ENCODE data around the gene SLC5A4. TPM values are rescaled to one million over a fixed set of nuclear protein-coding genes. Genes with fewer than 3 reads are reported as not detected.
"Not testable (repeated sequence)": the region's sequence is repeated elsewhere in the genome, so short reads cannot be mapped to it uniquely, and the experiment has no call there.

The SLC5A4 gene
- total RNA-seq, 1 experiment from 2014 or later: not detected

DNA sequence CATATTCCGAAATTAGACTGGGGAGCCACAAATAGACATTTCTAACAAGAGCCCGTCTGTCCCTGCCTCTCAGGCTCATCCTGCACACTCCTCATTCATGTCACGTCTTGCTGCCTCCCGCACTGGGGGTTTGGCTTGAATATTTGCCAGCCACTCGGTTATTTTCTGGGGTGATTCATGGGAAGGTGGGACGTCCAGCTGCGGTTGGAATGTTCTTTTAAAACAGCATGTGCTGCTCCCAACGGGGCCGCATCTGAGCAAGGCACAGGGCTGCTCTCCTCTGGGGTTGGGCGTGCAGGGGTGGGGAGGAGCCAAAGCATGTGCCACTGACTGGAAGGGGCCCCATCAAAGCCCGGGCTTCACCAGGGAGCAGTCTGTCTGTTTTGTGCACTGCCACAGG lies 25.9 kb upstream of the SLC5A4 start:
- H3K9me3 ChIP-seq (ENCODE audit: insufficient read depth, low read depth): no peaks in the 10 kb centered on the region
- no peak for DNase-seq
- ChIA-PET POLR2A (ENCODE audit: unreplicated experiment) (no interaction called here), CTCF (no interaction called here)
- no TSS peak for BruUV-seq (replicated peaks)
- no peak overlapping the region for H3K4me3 ChIP-seq
- H3K79me2 ChIP-seq (ENCODE audit: low read depth): no peaks in the 10 kb centered on the region
- H3K9me2 ChIP-seq (ENCODE audit: insufficient read depth): 0 out of 2 replicates have a peak, but pooled peaks cover 5% of the 10 kb centered on the region
- no peaks in the 10 kb centered on the region for H3K4me1 ChIP-seq (replicated peaks; ENCODE audit: insufficient read depth)
- intact Hi-C loops (cut with micrococcal nuclease; ENCODE audit: unreplicated experiment): no loop called here
- no peaks in the 10 kb centered on the region for H4K20me1 ChIP-seq (ENCODE audit: insufficient read depth)
- no peak overlapping the region for H3K4me2 ChIP-seq
- no peak overlapping the region for H3K27ac ChIP-seq
- H2AFZ ChIP-seq: no peak overlapping the region
- TF ChIP-seq EZH2 (IDR thresholded peaks at IDR 0.05; ENCODE audit: low read depth): no peak
- H3K27me3 ChIP-seq (ENCODE audit: insufficient read depth, low read depth): peaks cover 75% of the 10 kb centered on the region
- H3K36me3 ChIP-seq (ENCODE audit: low read depth): no peaks in the 10 kb centered on the region
- H3F3A ChIP-seq (ENCODE audit: insufficient read depth, low read depth): no peaks in the 10 kb centered on the region

- H2AFZ ChIP-seq; H3K27ac ChIP-seq; H3F3A ChIP-seq (ENCODE audit: insufficient read depth, low read depth); H3K4me2 ChIP-seq; H3K4me3 ChIP-seq; BruUV-seq (replicated peaks); DNase-seq; H4K20me1 ChIP-seq (ENCODE audit: insufficient read depth); H3K4me1 ChIP-seq (replicated peaks; ENCODE audit: insufficient read depth); CTCF ChIA-PET; H3K36me3 ChIP-seq (ENCODE audit: low read depth); H3K79me2 ChIP-seq (ENCODE audit: low read depth); intact Hi-C loops (cut with micrococcal nuclease; ENCODE audit: unreplicated experiment); H3K9me3 ChIP-seq (ENCODE audit: insufficient read depth, low read depth); H3K9me2 ChIP-seq (ENCODE audit: insufficient read depth); POLR2A ChIA-PET (ENCODE audit: unreplicated experiment): not testable (repeated sequence)
- peaks cover 92% of the 10 kb centered on the region for H3K27me3 ChIP-seq (ENCODE audit: insufficient read depth, low read depth)
Observed at GRCh38 chr22:32275353-32275752, 20.2 kb upstream of the SLC5A4 start.

GRCh38 chr22:32271389-32271788 lies 16.2 kb upstream of the SLC5A4 start:
- no peak for TF ChIP-seq EZH2 (IDR thresholded peaks at IDR 0.05; ENCODE audit: low read depth)
- no peak for TF ChIP-seq CTCF (conservative IDR thresholded peaks at IDR 0.05)
- no peak overlapping the region for H3K27ac ChIP-seq
- no peak for DNase-seq
- no peaks in the 10 kb centered on the region for H3K9me3 ChIP-seq (ENCODE audit: insufficient read depth, low read depth)
- no peaks in the 10 kb centered on the region for H4K20me1 ChIP-seq (ENCODE audit: insufficient read depth)
- no TSS peak for BruUV-seq (replicated peaks)
- no peaks in the 10 kb centered on the region for H3K4me1 ChIP-seq (replicated peaks; ENCODE audit: insufficient read depth)
- no peak overlapping the region for H3K4me3 ChIP-seq
- no peaks in the 10 kb centered on the region for H3K36me3 ChIP-seq (ENCODE audit: low read depth)
- no peaks in the 10 kb centered on the region for H3K9me2 ChIP-seq (ENCODE audit: insufficient read depth)
- intact Hi-C loops (cut with micrococcal nuclease; ENCODE audit: unreplicated experiment): no loop called here
- no peaks in the 10 kb centered on the region for H3F3A ChIP-seq (ENCODE audit: insufficient read depth, low read depth)
- H3K79me2 ChIP-seq (ENCODE audit: low read depth): no peaks in the 10 kb centered on the region
- H2AFZ ChIP-seq: no peak overlapping the region
- H3K27me3 ChIP-seq (ENCODE audit: insufficient read depth, low read depth): peaks cover 93% of the 10 kb centered on the region
- CTCF ChIA-PET: no interaction called here
- H3K4me2 ChIP-seq: no peak overlapping the region
- POLR2A ChIA-PET (ENCODE audit: unreplicated experiment): no interaction called here

- Histone ChIP-seq H3K79me2 (ENCODE audit: low read depth) (no peaks in the 10 kb centered on the region), H3K9me3 (ENCODE audit: insufficient read depth, low read depth) (no peaks in the 10 kb centered on the region), H3K36me3 (ENCODE audit: low read depth) (no peaks in the 10 kb centered on the region), H3F3A (ENCODE audit: insufficient read depth, low read depth) (no peaks in the 10 kb centered on the region), H3K4me1 (replicated peaks; ENCODE audit: insufficient read depth) (no peaks in the 10 kb centered on the region), H3K4me3 (no peak overlapping the region), H4K20me1 (ENCODE audit: insufficient read depth) (no peaks in the 10 kb centered on the region), H3K9me2 (ENCODE audit: insufficient read depth) (no peaks in the 10 kb centered on the region), H3K27ac (no peak overlapping the region), H2AFZ (no peak overlapping the region), H3K27me3 (ENCODE audit: insufficient read depth, low read depth) (peaks cover 88% of the 10 kb centered on the region), H3K4me2 (no peak overlapping the region)
- ChIA-PET POLR2A (ENCODE audit: unreplicated experiment) (no interaction called here), CTCF (no interaction called here)
- TF ChIP-seq CTCF (conservative IDR thresholded peaks at IDR 0.05) (no peak), EZH2 (IDR thresholded peaks at IDR 0.05; ENCODE audit: low read depth) (no peak)
- DNase-seq: no peak
- BruUV-seq (replicated peaks): no TSS peak
- intact Hi-C loops (cut with micrococcal nuclease; ENCODE audit: unreplicated experiment): no loop called here
Observed at GRCh38 chr22:32270641-32271369, 15.7 kb upstream of the SLC5A4 start.
